HCT116 (cell line): Measurements from ENCODE around the gene TCHP.

ENCODE experiments used
- CEBPB ChIP-seq: IDR thresholded peaks from 2 replicates; pipeline ENCODE4 v1.6.1; 2012; ENCODE audit warnings: low read depth
- CTCF ChIP-seq, 3 experiments: fragments of 200-600 bp in 1 of 3; sonication (generic) in 1 of 3; IDR thresholded peaks in 2 of 3; conservative IDR thresholded peaks in 1 of 3; 2 replicates each; pipeline ENCODE4 v1.5.1; 2012 to 2017; ENCODE audit warnings: low read depth in 2 of 3, low read length in 2 of 3, antibody characterized with exemption in 1 of 3, borderline replicate concordance in 1 of 3, control low read depth in 1 of 3, mild to moderate bottlenecking in 1 of 3, mixed read lengths in 1 of 3, mixed run types in 1 of 3, moderate library complexity in 1 of 3; ENCODE audit not compliant: insufficient read depth in 1 of 3
- EGR1 ChIP-seq: IDR thresholded peaks from 2 replicates; pipeline ENCODE4 v1.6.1; 2012; ENCODE audit warnings: low read depth
- ELF1 ChIP-seq: IDR thresholded peaks from 2 replicates; pipeline ENCODE4 v1.6.1; 2012; ENCODE audit warnings: low read depth, borderline replicate concordance
- EZH2 ChIP-seq: fragments of 200-600 bp; sonication (generic); IDR thresholded peaks from 2 replicates; pipeline ENCODE4 v1.6.1; 2017; ENCODE audit warnings: antibody characterized with exemption, mixed run types
- EZH2phosphoT487 ChIP-seq: fragments of 200-600 bp; IDR thresholded peaks from 2 replicates; pipeline ENCODE4 v1.6.1; 2018; ENCODE audit warnings: antibody characterized with exemption, borderline replicate concordance
- MAX ChIP-seq: IDR thresholded peaks from 2 replicates; pipeline ENCODE4 v1.6.1; 2012
- POLR2A ChIP-seq: IDR thresholded peaks from 2 replicates; pipeline ENCODE4 v1.7.0; 2011; ENCODE audit warnings: borderline replicate concordance; ENCODE audit not compliant: insufficient read depth, insufficient read length; ENCODE audit errors: extremely low read depth
- POLR2AphosphoS5 ChIP-seq: IDR thresholded peaks from 2 replicates; pipeline ENCODE4 v1.6.1; 2011; ENCODE audit warnings: mild to moderate bottlenecking, low read depth, low read length, moderate library complexity
- SP1 ChIP-seq: IDR thresholded peaks from 2 replicates; pipeline ENCODE4 v1.6.1; 2012; ENCODE audit warnings: low read depth
- TCF7L2 ChIP-seq: IDR thresholded peaks from 2 replicates; pipeline ENCODE4 v1.7.0; 2011; ENCODE audit warnings: borderline replicate concordance, inconsistent platforms; ENCODE audit not compliant: insufficient read depth, insufficient read length; ENCODE audit errors: extremely low read depth
- YY1 ChIP-seq: IDR thresholded peaks from 2 replicates; pipeline ENCODE4 v1.6.1; 2011; ENCODE audit warnings: low read length, low read depth, moderate library complexity, mild to moderate bottlenecking; ENCODE audit not compliant: insufficient replicate concordance; ENCODE audit errors: extremely low read depth
- TF ChIP-seq, protein P1 (sequence below): IDR thresholded peaks from 2 replicates; pipeline ENCODE4 v1.6.1; 2012; ENCODE audit warnings: low read depth
- TF ChIP-seq, protein P2 (sequence below): IDR thresholded peaks from 2 replicates; pipeline ENCODE4 v1.6.1; 2011; ENCODE audit warnings: mild to moderate bottlenecking, low read length, moderate library complexity; ENCODE audit not compliant: insufficient replicate concordance; ENCODE audit errors: extremely low read depth

DNA sequence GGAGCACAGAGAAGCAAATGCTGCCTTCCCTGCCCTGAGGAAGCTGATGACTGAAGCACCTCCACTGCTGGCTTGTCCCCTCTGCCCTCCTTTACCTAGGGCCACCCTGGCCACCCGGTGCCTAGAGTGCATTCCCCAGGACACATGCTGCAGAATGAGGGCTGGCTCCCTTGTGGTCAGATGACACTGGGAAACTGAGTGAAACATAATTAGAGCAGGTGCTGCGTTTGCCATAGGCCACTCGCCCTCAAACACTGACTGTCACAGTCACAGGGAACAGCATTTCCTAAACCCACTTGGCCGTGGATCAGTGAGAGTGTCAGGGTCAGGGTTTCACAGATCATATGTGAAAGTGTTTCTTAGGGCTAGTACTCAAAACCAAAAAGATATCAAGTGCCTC lies 16.0 kb downstream of the TCHP start:
- no peak for TF ChIP-seq EZH2
- no peak for TF ChIP-seq POLR2A
- TF ChIP-seq, protein P1, sequence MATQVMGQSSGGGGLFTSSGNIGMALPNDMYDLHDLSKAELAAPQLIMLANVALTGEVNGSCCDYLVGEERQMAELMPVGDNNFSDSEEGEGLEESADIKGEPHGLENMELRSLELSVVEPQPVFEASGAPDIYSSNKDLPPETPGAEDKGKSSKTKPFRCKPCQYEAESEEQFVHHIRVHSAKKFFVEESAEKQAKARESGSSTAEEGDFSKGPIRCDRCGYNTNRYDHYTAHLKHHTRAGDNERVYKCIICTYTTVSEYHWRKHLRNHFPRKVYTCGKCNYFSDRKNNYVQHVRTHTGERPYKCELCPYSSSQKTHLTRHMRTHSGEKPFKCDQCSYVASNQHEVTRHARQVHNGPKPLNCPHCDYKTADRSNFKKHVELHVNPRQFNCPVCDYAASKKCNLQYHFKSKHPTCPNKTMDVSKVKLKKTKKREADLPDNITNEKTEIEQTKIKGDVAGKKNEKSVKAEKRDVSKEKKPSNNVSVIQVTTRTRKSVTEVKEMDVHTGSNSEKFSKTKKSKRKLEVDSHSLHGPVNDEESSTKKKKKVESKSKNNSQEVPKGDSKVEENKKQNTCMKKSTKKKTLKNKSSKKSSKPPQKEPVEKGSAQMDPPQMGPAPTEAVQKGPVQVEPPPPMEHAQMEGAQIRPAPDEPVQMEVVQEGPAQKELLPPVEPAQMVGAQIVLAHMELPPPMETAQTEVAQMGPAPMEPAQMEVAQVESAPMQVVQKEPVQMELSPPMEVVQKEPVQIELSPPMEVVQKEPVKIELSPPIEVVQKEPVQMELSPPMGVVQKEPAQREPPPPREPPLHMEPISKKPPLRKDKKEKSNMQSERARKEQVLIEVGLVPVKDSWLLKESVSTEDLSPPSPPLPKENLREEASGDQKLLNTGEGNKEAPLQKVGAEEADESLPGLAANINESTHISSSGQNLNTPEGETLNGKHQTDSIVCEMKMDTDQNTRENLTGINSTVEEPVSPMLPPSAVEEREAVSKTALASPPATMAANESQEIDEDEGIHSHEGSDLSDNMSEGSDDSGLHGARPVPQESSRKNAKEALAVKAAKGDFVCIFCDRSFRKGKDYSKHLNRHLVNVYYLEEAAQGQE: no peak
- no peak for TF ChIP-seq POLR2AphosphoS5
- no peak for TF ChIP-seq CTCF (IDR thresholded peaks at IDR 0.05 in 2 of 3, conservative IDR thresholded peaks at IDR 0.05 in 1 of 3; ENCODE audit: borderline replicate concordance in 1 of 3, insufficient read depth in 1 of 3, low read depth in 2 of 3, low read length in 2 of 3)
- TF ChIP-seq, protein P2, sequence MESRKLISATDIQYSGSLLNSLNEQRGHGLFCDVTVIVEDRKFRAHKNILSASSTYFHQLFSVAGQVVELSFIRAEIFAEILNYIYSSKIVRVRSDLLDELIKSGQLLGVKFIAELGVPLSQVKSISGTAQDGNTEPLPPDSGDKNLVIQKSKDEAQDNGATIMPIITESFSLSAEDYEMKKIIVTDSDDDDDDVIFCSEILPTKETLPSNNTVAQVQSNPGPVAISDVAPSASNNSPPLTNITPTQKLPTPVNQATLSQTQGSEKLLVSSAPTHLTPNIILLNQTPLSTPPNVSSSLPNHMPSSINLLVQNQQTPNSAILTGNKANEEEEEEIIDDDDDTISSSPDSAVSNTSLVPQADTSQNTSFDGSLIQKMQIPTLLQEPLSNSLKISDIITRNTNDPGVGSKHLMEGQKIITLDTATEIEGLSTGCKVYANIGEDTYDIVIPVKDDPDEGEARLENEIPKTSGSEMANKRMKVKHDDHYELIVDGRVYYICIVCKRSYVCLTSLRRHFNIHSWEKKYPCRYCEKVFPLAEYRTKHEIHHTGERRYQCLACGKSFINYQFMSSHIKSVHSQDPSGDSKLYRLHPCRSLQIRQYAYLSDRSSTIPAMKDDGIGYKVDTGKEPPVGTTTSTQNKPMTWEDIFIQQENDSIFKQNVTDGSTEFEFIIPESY: no peak
- TF ChIP-seq TCF7L2: no peak
- no peak for TF ChIP-seq EGR1
- no peak for TF ChIP-seq MAX
- TF ChIP-seq SP1: no peak
- TF ChIP-seq CEBPB: no peak
- no peak for TF ChIP-seq EZH2phosphoT487
- TF ChIP-seq ELF1: no peak
- TF ChIP-seq YY1: no peak
